Omental fat pad (tissue), 4 donors: ENCODE data around the gene SSH2. TPM values are rescaled to one million over a fixed set of nuclear protein-coding genes. Genes with fewer than 3 reads are reported as not detected.
A peak's percentile ranks its signal among the peaks of the same experiment; 100 is the strongest.

ENCODE experiments used
- ATAC-seq: fragments of 150-250 bp; one replicate; pipeline ENCODE4 v1.9.1; 2016; ENCODE audit warnings: mild to moderate bottlenecking, moderate library complexity; ENCODE audit not compliant: low FRiP score
- DNase-seq: peaks from one replicate; pipeline ENCODE4 v3.0.0-alpha.2; 2019; ENCODE audit warnings: low spot score
- total RNA-seq, 4 donors: library from RNA; depleted of rRNA; stranded (reverse); fragments of >200 nt; gene quantifications; one replicate each; pipeline ENCODE4 v1.1.0, GENCODE V29; 2016
- TF ChIP-seq, protein P1 (sequence below), 3 donors: fragments of 450-650 bp; IDR thresholded peaks; one replicate each; pipeline ENCODE4 v1.5.1; 2016 to 2017; ENCODE audit warnings: antibody characterized with exemption in 3 of 3, mild to moderate bottlenecking in 3 of 3, moderate library complexity in 2 of 3

SSH2 gene
- total RNA-seq, 4 donors from 2014 or later: 25.1 to 88.0 (median 35.8) TPM

DNA sequence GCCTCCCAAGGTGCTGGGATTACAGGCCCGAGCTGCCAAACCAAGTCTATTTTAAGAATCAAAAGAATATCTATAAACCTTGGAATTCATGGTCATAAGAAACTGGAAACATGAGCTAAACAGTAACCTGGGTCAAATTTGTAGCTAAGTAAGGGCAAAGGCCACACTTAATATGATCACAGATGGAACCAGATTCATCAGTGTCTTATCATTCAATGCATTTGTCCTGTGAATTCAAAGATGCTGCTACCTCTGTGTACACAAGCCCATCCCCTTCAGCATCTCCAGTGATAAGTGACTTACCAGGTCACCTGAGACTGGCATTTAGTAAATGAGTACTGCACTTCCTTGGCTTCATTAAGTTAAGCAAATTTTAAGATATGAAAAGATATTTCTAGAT is 108.1 kb downstream of the SSH2 start:
- no peak for DNase-seq
- TF ChIP-seq, protein P1, sequence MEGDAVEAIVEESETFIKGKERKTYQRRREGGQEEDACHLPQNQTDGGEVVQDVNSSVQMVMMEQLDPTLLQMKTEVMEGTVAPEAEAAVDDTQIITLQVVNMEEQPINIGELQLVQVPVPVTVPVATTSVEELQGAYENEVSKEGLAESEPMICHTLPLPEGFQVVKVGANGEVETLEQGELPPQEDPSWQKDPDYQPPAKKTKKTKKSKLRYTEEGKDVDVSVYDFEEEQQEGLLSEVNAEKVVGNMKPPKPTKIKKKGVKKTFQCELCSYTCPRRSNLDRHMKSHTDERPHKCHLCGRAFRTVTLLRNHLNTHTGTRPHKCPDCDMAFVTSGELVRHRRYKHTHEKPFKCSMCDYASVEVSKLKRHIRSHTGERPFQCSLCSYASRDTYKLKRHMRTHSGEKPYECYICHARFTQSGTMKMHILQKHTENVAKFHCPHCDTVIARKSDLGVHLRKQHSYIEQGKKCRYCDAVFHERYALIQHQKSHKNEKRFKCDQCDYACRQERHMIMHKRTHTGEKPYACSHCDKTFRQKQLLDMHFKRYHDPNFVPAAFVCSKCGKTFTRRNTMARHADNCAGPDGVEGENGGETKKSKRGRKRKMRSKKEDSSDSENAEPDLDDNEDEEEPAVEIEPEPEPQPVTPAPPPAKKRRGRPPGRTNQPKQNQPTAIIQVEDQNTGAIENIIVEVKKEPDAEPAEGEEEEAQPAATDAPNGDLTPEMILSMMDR (IDR thresholded peaks at IDR 0.05): no peak
- no peak for ATAC-seq

DNA sequence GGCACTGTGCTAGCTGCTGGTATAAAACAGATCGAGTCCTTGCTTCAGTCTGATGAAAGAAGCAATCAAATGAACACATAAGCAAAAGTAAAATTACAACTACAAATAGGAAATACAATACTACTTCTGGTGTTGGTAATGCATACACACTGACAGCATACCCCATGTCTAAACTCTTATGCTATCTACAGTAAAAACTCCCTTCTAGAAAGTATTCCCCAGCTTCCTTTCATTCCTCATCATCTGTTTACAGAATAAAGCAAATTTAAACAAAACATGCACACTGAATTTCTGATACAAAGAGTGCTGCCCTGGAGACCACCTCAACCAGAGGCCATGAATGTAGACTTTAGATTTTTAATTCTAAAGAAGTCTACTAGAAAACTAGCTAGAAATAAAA is 109.6 kb downstream of the SSH2 start:
- DNase-seq (no peak), ATAC-seq (no peak)
- TF ChIP-seq, protein P1 (IDR thresholded peaks at IDR 0.05): no peak

DNA sequence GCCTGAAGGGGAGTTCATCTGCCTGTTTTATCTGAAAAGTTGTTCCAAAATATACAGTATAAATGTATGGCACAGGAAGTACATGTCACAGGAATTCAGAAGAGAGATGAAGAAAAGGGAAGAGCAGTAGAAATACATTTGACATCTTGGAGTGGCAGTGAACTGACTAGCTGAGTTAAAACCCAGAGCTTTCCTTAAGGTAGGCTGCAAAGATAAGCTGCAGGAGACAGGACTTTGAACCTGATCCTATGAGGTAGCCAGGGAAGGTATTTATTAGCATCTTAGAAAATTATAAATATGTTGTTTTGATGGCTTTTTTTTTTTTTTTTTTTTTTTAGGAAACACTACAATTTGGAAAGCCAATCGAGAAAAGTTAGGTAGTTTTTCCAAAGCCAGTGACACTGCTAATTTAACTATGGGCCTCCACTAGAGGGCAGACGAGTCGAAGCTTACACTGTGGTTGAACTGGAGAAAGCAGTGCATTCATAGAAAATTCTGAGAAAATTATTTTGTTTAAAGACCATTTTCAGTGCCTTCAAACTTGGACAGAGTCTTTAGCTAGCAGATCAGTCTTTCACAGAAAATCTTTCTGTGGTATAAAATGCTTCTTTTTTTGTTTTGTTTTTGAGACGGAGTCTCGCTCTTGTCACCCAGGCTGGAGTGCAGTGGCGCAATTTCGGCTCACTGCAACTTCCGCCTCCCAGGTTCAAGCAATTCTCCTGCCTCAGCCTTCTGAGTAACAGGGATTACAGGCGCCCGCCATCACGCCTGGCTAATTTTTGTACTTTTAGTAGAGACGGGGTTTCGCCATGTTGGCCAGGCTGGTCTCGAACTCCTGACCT is 122.3 kb downstream of the SSH2 start:
- ATAC-seq: no peak
- peak; percentile 64 for DNase-seq
- TF ChIP-seq, protein P1 (IDR thresholded peaks at IDR 0.05): peak in 1 of 3 donors; percentile 58

DNA sequence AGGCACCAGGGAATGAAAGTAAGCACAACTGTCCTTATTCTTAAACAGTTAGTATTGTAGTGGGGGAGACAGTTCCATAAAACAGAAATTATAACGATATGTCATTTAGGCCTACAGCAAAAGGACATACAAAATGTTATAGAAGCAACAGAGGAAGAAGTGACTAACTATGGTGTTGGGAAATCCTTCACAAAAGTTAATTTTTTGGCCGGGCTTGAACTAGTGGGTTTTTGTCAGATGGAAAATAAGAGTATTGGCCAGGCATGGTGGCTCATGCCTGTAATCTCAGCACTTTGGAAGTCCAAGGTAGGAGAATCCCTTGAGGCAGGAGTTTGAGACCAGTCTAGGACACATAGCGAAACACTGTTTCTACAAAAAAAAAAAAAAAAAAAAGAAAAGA is 127.8 kb downstream of the SSH2 start:
- ATAC-seq: no peak
- DNase-seq: no peak
- TF ChIP-seq, protein P1 (IDR thresholded peaks at IDR 0.05): no peak

DNA sequence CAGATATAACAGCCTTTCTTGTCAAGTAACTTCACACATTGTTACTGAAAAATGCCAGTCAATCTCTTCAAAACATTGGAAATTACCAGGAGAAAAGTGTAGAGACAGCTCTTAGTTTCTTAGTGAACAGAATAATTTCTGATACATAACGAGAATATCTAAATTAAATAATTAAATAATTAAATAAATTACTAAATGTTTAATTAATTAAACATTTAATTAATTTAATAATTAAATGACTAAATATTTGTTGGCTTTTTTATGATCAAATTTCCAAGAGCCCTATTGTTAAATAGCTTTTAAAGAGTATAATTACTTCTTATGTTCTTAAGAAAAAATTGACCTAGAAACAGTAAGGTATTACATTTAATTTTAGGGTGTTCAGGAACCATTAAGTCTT is 129.6 kb downstream of the SSH2 start:
- no peak for DNase-seq
- ATAC-seq: no peak
- TF ChIP-seq, protein P1 (IDR thresholded peaks at IDR 0.05): no peak

DNA sequence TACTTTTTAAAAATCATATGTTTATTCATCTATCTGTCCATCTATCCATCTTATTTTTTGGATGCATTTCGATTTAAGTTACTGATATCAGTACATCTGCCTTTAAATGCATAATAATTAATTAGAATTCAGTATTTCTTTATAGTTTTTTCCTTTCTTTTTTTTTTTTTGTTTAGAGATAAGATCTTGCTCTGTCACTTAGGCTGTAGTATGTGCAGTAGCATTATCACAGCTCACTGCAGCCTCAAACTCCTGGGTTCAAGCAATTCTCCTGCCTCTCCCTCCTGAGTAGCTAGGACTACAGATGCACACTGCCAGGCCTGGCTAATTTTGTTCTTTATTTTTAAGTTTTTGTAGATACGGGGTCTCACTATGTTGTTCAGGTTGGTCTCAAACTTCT is 133.4 kb downstream of the SSH2 start:
- TF ChIP-seq, protein P1 (IDR thresholded peaks at IDR 0.05): no peak
- DNase-seq (no peak), ATAC-seq (no peak)

DNA sequence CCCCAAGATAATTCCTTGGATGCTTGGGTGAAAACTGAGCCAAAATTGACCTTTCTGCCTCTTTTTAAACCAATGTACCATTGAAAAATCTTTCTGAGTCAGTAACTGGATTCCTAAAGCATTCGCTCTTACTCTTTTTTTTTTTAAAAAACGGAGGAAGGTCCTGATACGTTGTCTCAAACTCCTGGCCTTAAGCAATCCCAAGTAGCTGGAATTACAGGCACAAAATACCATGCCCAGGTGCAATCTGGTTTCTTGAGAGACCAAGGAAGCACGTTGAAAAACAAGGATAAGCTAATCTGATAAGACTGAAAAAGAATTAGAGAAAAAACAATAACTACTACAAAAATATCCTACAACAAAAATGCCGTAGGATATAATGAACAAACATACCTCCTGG is 136.5 kb downstream of the SSH2 start:
- ATAC-seq (no peak), DNase-seq (no peak)
- TF ChIP-seq, protein P1 (IDR thresholded peaks at IDR 0.05): no peak
